Measurements from ENCODE around the gene ISOC1. TPM values are rescaled to one million over a fixed set of nuclear protein-coding genes. Genes with fewer than 3 reads are reported as not detected.
A peak's percentile ranks its signal among the peaks of the same experiment; 100 is the strongest.

ISOC1 gene
- 10 to 100 TPM; 26.4 to 38.3 TPM for total RNA-seq

- H3K4me1 Mint-ChIP-seq (ENCODE audit: low read depth in 2 of 2), result peaks cover 20 to 30% of the 10 kb centered on the region in 2 donors
- DNase-seq (ENCODE audit: low spot score) (peak; percentile 95), ATAC-seq (peak; percentile 96)
- no peaks in the 10 kb centered on the region for H3K9me3 Mint-ChIP-seq
- H3K27me3 Mint-ChIP-seq, result peaks cover 7 to 17% of the 10 kb centered on the region in 2 donors
- peak within 1 kb of the TSS; percentile 67 to 81 for H3K27ac Mint-ChIP-seq
- H3K36me3 Mint-ChIP-seq, result no peaks in the 10 kb centered on the region
- peak within 1 kb of the TSS; percentile 90 for H3K4me3 Mint-ChIP-seq
These were observed at the start of gene ISOC1 for GRCh38 chr5:129094087-129094923. Gene ISOC1, plus strand, starts transcription at chr5:129094749. Its CDS starts 18 bp downstream, at chr5:129094767.

DNA sequence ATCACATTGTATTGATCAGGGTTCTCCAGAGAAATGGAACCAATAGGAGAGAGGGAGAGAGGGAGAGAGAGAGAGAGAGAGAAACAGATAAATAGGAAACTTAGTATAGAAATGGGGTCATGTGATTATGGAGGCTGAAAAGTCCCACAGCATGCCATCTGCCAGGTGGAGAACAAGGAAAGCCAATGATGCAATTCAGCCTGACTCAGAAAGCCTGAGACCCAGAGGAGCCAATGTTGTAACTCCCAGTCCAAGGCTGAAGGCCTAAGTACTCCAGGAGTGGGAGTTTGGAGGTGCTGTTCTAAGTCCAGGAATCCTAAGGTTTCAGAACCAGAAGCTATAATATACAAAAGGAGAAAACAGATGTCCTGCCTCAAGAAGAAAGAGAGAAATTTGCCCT is 48.4 kb upstream of the ISOC1 start:
- peaks cover 20% of the 10 kb centered on the region for H3K9me3 Mint-ChIP-seq
- no peak for DNase-seq (ENCODE audit: low spot score)
- H3K27ac Mint-ChIP-seq, result no peak overlapping the region
- no peak for ATAC-seq
- no peak overlapping the region for H3K4me3 Mint-ChIP-seq
- H3K4me1 Mint-ChIP-seq (ENCODE audit: low read depth in 2 of 2), result no peaks in the 10 kb centered on the region
- H3K27me3 Mint-ChIP-seq, result peaks cover 0 to 10% of the 10 kb centered on the region in 2 donors
- peaks cover 10% of the 10 kb centered on the region for H3K36me3 Mint-ChIP-seq

- DNase-seq (ENCODE audit: low spot score) (no peak), ATAC-seq (no peak)
- no peak overlapping the region for H3K4me3 Mint-ChIP-seq
- peaks cover 10% of the 10 kb centered on the region for H3K36me3 Mint-ChIP-seq
- peaks cover 10% of the 10 kb centered on the region for H3K9me3 Mint-ChIP-seq
- no peaks in the 10 kb centered on the region for H3K4me1 Mint-ChIP-seq (ENCODE audit: low read depth in 2 of 2)
- H3K27me3 Mint-ChIP-seq, result peaks cover 0 to 14% of the 10 kb centered on the region in 2 donors
- H3K27ac Mint-ChIP-seq, result no peak overlapping the region
These were observed 46.0 kb upstream of the ISOC1 start for GRCh38 chr5:129048509-129048908.

DNA sequence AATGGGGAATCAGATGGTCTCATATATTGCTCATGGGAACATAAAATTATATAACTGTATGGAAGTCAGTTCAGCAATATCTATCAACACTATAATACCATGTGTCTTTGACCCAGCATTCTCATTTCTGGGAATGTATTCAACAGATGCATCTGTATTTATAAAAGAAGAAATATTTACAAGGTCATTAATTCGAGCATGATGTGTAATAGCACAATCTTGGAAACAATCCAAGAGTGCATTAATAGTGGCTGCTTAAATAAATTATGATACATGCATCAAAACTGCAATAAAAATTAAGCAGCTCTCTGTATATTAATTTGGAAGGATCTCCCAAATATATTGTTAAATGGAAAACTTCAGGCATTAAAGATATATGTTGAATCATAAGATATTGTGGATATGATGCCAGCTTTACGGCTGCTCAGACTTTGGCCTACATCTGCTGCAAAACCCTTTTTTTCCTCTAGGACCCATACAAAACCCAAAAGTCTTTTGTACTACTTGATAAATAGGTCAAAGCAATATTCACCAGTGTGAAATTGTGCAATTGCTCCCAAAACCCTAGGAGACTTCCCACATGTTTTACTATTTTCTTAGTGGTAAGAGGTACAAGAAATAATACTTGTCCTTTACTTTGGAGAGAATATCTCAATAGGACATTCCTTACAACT is 45.3 kb upstream of the ISOC1 start:
- Mint-ChIP-seq H3K27me3 (peaks cover 0 to 14% of the 10 kb centered on the region in 2 donors), H3K9me3 (peaks cover 8% of the 10 kb centered on the region), H3K4me1 (ENCODE audit: low read depth in 2 of 2) (no peaks in the 10 kb centered on the region), H3K36me3 (peaks cover 6% of the 10 kb centered on the region), H3K4me3 (no peak overlapping the region), H3K27ac (no peak overlapping the region)
- DNase-seq (ENCODE audit: low spot score), result no peak
- no peak for ATAC-seq

GRCh38 chr5:129051283-129051682 is 43.3 kb upstream of the ISOC1 start:
- no peak for DNase-seq (ENCODE audit: low spot score)
- Mint-ChIP-seq H3K27ac (no peak overlapping the region), H3K4me1 (ENCODE audit: low read depth in 2 of 2) (no peaks in the 10 kb centered on the region), H3K4me3 (no peak overlapping the region), H3K27me3 (peaks cover 0 to 9% of the 10 kb centered on the region in 2 donors), H3K36me3 (no peaks in the 10 kb centered on the region), H3K9me3 (no peaks in the 10 kb centered on the region)
- no peak for ATAC-seq

DNA sequence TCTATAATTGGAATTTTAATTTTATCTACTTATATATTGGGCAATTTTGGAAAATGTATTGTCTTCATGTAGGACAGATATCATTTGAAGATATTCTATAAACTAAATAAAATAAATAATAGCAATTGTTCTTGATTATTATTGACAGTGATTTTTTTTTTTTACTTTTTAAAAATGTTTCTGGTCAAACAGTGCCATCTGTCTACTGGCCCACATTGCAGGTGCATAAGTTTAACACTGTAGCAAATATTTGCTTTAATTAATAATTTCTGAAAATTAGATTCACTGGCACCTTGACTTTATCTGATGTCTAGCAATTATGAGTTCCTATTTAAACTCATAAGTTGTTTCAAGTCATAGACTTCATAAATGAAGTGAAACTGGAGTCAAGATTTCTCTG is 41.1 kb upstream of the ISOC1 start:
- Mint-ChIP-seq H3K4me1 (ENCODE audit: low read depth in 2 of 2) (no peaks in the 10 kb centered on the region), H3K27ac (no peak overlapping the region), H3K4me3 (no peak overlapping the region)

GRCh38 chr5:129057329-129057728 is 37.2 kb upstream of the ISOC1 start:
- H3K9me3 Mint-ChIP-seq, result no peaks in the 10 kb centered on the region
- no peak overlapping the region for H3K4me3 Mint-ChIP-seq
- H3K27ac Mint-ChIP-seq, result no peak overlapping the region
- ATAC-seq (no peak), DNase-seq (ENCODE audit: low spot score) (no peak)
- H3K4me1 Mint-ChIP-seq (ENCODE audit: low read depth in 2 of 2), result no peaks in the 10 kb centered on the region
- no peaks in the 10 kb centered on the region for H3K36me3 Mint-ChIP-seq
- peaks cover 0 to 40% of the 10 kb centered on the region in 2 donors for H3K27me3 Mint-ChIP-seq

More for the DNA sequence above, 41.1 kb upstream of the ISOC1 start:
- Mint-ChIP-seq H3K27me3 (peaks cover 0 to 25% of the 10 kb centered on the region in 2 donors), H3K9me3 (no peaks in the 10 kb centered on the region), H3K36me3 (no peaks in the 10 kb centered on the region)
- no peak for ATAC-seq
- no peak for DNase-seq (ENCODE audit: low spot score)

DNA sequence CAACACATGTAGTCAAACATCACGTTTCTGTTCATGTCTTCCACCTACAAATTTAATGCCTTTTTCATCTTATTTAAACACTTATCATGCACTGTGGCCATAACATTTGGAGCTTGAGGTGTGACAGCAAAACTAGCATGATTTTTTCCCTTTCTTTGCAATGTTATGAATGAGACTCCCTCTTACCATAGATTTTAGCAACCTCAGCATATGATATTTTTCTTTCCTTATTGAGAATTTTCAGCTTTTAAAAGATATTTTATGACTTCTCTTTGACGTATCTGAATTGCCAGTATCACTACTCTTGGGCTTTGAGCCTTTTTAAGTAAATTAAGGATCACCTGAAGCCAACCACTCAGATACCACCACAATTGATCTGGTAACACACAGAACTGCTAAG is 32.7 kb upstream of the ISOC1 start:
- H3K4me1 Mint-ChIP-seq (ENCODE audit: low read depth in 2 of 2), result no peaks in the 10 kb centered on the region
- H3K4me3 Mint-ChIP-seq, result no peak overlapping the region
- no peaks in the 10 kb centered on the region for H3K9me3 Mint-ChIP-seq
- no peak for DNase-seq (ENCODE audit: low spot score)
- peaks cover 10 to 44% of the 10 kb centered on the region in 2 donors for H3K27me3 Mint-ChIP-seq
- H3K27ac Mint-ChIP-seq, result no peak overlapping the region
- no peak for ATAC-seq
- no peaks in the 10 kb centered on the region for H3K36me3 Mint-ChIP-seq

GRCh38 chr5:129063483-129064113 is 31.0 kb upstream of the ISOC1 start:
- peaks cover 10 to 34% of the 10 kb centered on the region in 2 donors for H3K27me3 Mint-ChIP-seq
- no peaks in the 10 kb centered on the region for H3K9me3 Mint-ChIP-seq
- no peak overlapping the region for H3K27ac Mint-ChIP-seq
- H3K36me3 Mint-ChIP-seq, result no peaks in the 10 kb centered on the region
- DNase-seq (ENCODE audit: low spot score) (no peak), ATAC-seq (no peak)
- no peaks in the 10 kb centered on the region for H3K4me1 Mint-ChIP-seq (ENCODE audit: low read depth in 2 of 2)
- no peak overlapping the region for H3K4me3 Mint-ChIP-seq

- Mint-ChIP-seq H3K4me3 (no peak overlapping the region), H3K9me3 (no peaks in the 10 kb centered on the region), H3K27me3 (peaks cover 12 to 29% of the 10 kb centered on the region in 2 donors), H3K36me3 (no peaks in the 10 kb centered on the region), H3K4me1 (ENCODE audit: low read depth in 2 of 2) (no peaks in the 10 kb centered on the region), H3K27ac (no peak overlapping the region)
- no peak for ATAC-seq
- no peak for DNase-seq (ENCODE audit: low spot score)
These were observed 28.8 kb upstream of the ISOC1 start for GRCh38 chr5:129065721-129066120.

DNA sequence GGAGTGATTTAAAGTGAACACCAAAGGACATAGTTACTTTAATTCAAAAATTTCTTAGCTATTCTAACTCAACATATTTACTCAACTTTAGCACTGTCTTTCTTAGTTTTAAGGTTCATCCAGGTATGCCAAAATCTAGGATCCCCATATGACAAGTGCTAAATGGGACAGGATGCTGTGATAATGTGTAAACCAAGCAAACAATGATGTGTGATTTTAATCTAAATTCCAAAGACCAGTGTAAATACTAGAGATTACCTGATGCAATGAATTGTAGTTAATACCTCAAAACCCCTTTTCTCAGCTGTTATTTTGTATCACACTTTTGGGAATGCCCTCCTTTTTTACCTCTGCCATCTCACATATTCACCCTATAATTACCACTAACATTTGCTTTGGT is 26.8 kb upstream of the ISOC1 start:
- Mint-ChIP-seq H3K9me3 (no peaks in the 10 kb centered on the region), H3K27ac (no peak overlapping the region), H3K27me3 (peaks cover 12 to 18% of the 10 kb centered on the region in 2 donors), H3K4me3 (no peak overlapping the region), H3K36me3 (no peaks in the 10 kb centered on the region), H3K4me1 (ENCODE audit: low read depth in 2 of 2) (no peaks in the 10 kb centered on the region)
- DNase-seq (ENCODE audit: low spot score), result no peak
- no peak for ATAC-seq

DNA sequence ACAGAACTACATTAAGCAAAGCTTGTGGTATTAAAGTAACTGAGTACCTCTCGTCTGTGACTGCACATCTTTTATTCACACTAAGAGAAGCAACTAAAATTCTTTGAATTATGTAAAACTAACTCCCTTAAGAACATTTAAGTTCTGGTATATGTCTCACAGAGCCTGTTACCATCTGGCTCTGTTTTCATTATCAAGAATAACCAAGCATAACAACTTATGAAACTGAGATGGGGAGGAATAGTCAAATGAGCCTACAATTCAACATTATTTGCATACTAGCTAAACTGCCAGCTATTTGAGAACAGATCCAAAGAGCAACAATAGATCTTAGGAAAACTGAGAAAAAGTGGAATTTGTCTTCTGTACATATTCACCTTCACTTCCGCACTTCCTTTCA is 25.3 kb upstream of the ISOC1 start:
- H3K4me1 Mint-ChIP-seq (ENCODE audit: low read depth in 2 of 2), result no peaks in the 10 kb centered on the region
- H3K9me3 Mint-ChIP-seq, result no peaks in the 10 kb centered on the region
- H3K36me3 Mint-ChIP-seq, result no peaks in the 10 kb centered on the region
- no peak overlapping the region for H3K27ac Mint-ChIP-seq
- peaks cover 5 to 33% of the 10 kb centered on the region in 2 donors for H3K27me3 Mint-ChIP-seq
- DNase-seq (ENCODE audit: low spot score), result no peak
- ATAC-seq, result no peak
- H3K4me3 Mint-ChIP-seq, result no peak overlapping the region

DNA sequence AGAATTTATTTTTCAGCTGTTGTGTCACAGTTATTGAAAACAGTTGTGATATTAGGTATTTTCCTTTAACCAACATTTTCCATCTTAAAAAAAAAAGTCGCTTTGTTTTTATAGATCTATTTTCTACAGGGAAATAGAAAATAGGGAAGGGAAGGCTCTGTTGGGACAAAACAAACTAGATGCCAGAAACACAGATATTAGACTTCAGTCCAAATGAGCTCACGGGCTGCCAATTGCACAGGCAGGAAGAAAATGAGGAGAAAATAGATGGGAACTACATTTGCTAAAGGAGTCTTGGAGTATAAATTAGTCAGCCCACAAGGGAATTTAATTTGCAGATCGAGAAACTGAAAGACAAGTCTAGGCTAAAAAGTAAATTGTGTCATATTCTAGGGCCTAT is 21.4 kb upstream of the ISOC1 start:
- H3K27me3 Mint-ChIP-seq, result peaks cover 12 to 45% of the 10 kb centered on the region in 2 donors
- H3K4me3 Mint-ChIP-seq, result no peak overlapping the region
- no peaks in the 10 kb centered on the region for H3K36me3 Mint-ChIP-seq
- no peaks in the 10 kb centered on the region for H3K4me1 Mint-ChIP-seq (ENCODE audit: low read depth in 2 of 2)
- DNase-seq (ENCODE audit: low spot score), result no peak
- no peaks in the 10 kb centered on the region for H3K9me3 Mint-ChIP-seq
- no peak overlapping the region for H3K27ac Mint-ChIP-seq
- ATAC-seq, result no peak

- ATAC-seq (no peak), DNase-seq (ENCODE audit: low spot score) (no peak)
- Mint-ChIP-seq H3K4me3 (no peak overlapping the region), H3K27ac (no peak overlapping the region), H3K27me3 (peaks cover 10 to 36% of the 10 kb centered on the region in 2 donors), H3K4me1 (ENCODE audit: low read depth in 2 of 2) (no peaks in the 10 kb centered on the region), H3K36me3 (no peaks in the 10 kb centered on the region), H3K9me3 (no peaks in the 10 kb centered on the region)
These were observed 19.6 kb upstream of the ISOC1 start for GRCh38 chr5:129074903-129075302.

All from natural killer cell treated with Interleukin-12 subunit alpha and Interleukin-12 subunit beta and Interleukin-15 and Interleukin-18, amount 100 ng/mL, for 72 hours (primary cell).